Subcutaneous abdominal adipose tissue (tissue), 5 donors: Measurements from ENCODE around the gene TLX1.
A peak's percentile ranks its signal among the peaks of the same experiment; 100 is the strongest.
"Not testable (repeated sequence)": the region's sequence is repeated elsewhere in the genome, so short reads cannot be mapped to it uniquely, and the experiment has no call there.

ENCODE experiments used
- H3K27ac ChIP-seq: one replicate; pipeline ENCODE4 v1.7.0; 2013; ENCODE audit warnings: low read depth, mild to moderate bottlenecking, inconsistent platforms, low read length, moderate library complexity
- H3K27me3 ChIP-seq, 5 donors: one replicate each; pipeline ENCODE4 v1.7.0; 2013; ENCODE audit warnings: low read length in 5 of 5, inconsistent platforms in 1 of 5; ENCODE audit not compliant: control insufficient read depth in 5 of 5, insufficient read depth in 4 of 5
- H3K36me3 ChIP-seq, 5 donors: one replicate each; pipeline ENCODE4 v1.7.0; 2013; ENCODE audit warnings: low read length in 5 of 5; ENCODE audit not compliant: control insufficient read depth in 5 of 5, insufficient read depth in 5 of 5
- H3K4me1 ChIP-seq, 5 donors: one replicate each; pipeline ENCODE4 v1.7.0; 2013; ENCODE audit warnings: low read length in 5 of 5, mild to moderate bottlenecking in 3 of 5, moderate library complexity in 1 of 5; ENCODE audit not compliant: control insufficient read depth in 5 of 5, insufficient read depth in 5 of 5
- H3K4me3 ChIP-seq, 5 donors: one replicate each; pipeline ENCODE4 v1.7.0; 2013; ENCODE audit warnings: low read length in 5 of 5, low read depth in 1 of 5
- H3K9ac ChIP-seq, 5 donors: one replicate each; pipeline ENCODE4 v1.7.0; 2013; ENCODE audit warnings: low read length in 5 of 5, mild to moderate bottlenecking in 4 of 5, moderate library complexity in 3 of 5
- H3K9me3 ChIP-seq, 5 donors: one replicate each; pipeline ENCODE4 v1.7.0; 2013; ENCODE audit warnings: low read length in 5 of 5; ENCODE audit not compliant: control insufficient read depth in 5 of 5
- donor health status: healthy.
- donor health status: healthy.
- donor health status: healthy.
- donor health status: healthy.
- donor health status: healthy.

The TLX1 gene

GRCh38 chr10:101146392-101147251 is 15.5 kb downstream of the TLX1 start:
- no peaks in the 10 kb centered on the region for H3K36me3 ChIP-seq
- peaks cover 6 to 14% (median 7%) of the 10 kb centered on the region in 5 donors for H3K9me3 ChIP-seq
- no peak overlapping the region for H3K4me3 ChIP-seq
- H3K4me1 ChIP-seq: peaks cover 0 to 20% (median 10%) of the 10 kb centered on the region in 5 donors
- peaks cover 33 to 77% (median 66%) of the 10 kb centered on the region in 5 donors for H3K27me3 ChIP-seq
- H3K9ac ChIP-seq: no peak overlapping the region
- H3K27ac ChIP-seq: no peak overlapping the region

DNA sequence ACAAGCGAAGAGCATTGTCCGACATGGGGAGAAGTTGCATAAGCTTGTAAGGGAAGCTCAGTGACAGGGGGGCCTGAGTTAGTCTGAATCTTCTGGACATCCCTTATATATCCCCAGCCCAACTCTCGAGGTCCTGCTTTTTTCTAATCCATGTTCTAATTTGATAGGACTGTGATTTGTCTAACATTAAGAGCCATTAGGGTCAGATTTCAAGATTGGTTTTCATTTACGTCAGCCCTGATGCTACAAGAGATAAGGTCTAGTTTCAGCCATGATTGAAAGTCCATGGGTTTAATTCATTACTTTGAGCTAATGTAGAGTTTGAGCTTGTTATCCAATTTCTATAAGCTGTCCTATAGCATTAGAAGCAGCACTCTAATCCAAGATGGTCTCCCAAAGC is 20.3 kb downstream of the TLX1 start:
- no peaks in the 10 kb centered on the region for H3K36me3 ChIP-seq
- peaks cover 0 to 5% (median 4%) of the 10 kb centered on the region in 5 donors for H3K4me1 ChIP-seq
- no peak overlapping the region for H3K27ac ChIP-seq
- H3K9me3 ChIP-seq: peaks cover 6 to 14% (median 7%) of the 10 kb centered on the region in 5 donors
- no peak overlapping the region for H3K4me3 ChIP-seq
- H3K27me3 ChIP-seq: peaks cover 17 to 57% (median 39%) of the 10 kb centered on the region in 5 donors
- H3K9ac ChIP-seq: no peak overlapping the region

DNA sequence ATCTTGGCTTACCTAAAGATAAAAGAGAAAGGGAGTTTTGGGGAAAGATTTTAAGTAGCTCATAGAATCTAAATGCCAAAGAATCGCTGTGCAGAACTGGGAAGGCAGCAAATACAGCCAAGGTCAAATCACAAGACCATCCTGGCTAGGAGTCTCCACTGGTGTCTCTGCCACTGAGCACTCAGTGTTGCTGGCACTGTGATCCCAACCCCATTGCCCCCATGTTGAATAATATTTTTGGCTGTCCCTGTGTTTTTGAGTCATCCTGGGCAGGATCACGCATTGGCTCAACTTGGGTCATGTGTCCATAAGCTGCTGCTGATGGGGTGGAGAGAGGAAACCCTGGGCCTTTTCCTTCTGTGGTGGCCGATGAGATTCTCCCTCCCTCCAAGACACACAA is 21.2 kb downstream of the TLX1 start:
- H3K27ac ChIP-seq: no peak overlapping the region
- no peaks in the 10 kb centered on the region for H3K4me1 ChIP-seq
- H3K9me3 ChIP-seq: peaks cover 6 to 14% (median 7%) of the 10 kb centered on the region in 5 donors
- H3K9ac ChIP-seq: no peak overlapping the region
- no peak overlapping the region for H3K4me3 ChIP-seq
- H3K36me3 ChIP-seq: no peaks in the 10 kb centered on the region
- H3K27me3 ChIP-seq: peaks cover 7 to 55% (median 31%) of the 10 kb centered on the region in 5 donors

DNA sequence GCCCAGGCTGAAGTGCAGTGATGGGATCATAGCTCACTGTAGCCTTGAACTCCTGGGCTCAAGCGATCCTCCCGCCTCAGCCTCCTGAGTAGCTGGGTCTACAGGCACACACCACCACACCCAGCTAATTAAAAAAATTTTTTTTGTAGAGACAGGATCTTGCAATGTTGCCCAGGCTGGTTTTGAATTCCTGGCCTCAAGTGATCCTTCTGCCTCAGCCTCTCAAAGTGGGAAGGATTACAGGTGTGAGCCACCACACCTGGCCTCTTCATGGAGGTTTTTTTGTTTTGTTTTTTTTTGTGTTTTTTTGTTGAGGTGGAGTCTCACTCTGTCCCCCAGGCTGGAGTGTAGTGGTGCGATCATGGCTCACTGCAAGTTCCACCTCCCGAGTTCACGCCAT is 23.4 kb downstream of the TLX1 start:
- not testable (repeated sequence) for H3K36me3 ChIP-seq, H3K27ac ChIP-seq, H3K9me3 ChIP-seq, H3K9ac ChIP-seq, H3K4me3 ChIP-seq, H3K4me1 ChIP-seq
- H3K27me3 ChIP-seq: peaks cover 7 to 56% (median 26%) of the 10 kb centered on the region in 5 donors

DNA sequence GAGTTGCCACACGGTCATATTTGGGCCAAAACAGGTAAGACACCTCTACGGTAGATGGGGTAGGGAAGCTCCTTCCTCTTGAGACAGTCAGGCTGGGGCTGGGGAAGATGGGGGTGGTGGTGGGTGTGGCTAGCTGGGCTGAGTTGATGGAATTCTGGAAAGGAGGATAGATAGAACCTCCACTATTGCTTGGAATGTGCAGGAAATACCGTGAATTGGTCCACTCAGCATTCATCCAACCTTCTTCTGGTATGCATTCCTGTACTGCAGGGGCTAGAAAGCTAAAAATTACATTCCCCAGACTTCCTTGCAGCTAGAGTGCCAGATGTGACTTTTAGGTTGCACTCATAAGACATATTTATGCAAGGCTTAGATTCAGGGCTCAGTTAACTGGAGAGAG is 24.8 kb downstream of the TLX1 start:
- Histone ChIP-seq H3K4me1 (no peaks in the 10 kb centered on the region), H3K4me3 (no peak overlapping the region), H3K27ac (no peak overlapping the region), H3K27me3 (peaks cover 7 to 66% (median 29%) of the 10 kb centered on the region in 5 donors), H3K36me3 (no peaks in the 10 kb centered on the region), H3K9me3 (no peaks in the 10 kb centered on the region), H3K9ac (no peak overlapping the region)

DNA sequence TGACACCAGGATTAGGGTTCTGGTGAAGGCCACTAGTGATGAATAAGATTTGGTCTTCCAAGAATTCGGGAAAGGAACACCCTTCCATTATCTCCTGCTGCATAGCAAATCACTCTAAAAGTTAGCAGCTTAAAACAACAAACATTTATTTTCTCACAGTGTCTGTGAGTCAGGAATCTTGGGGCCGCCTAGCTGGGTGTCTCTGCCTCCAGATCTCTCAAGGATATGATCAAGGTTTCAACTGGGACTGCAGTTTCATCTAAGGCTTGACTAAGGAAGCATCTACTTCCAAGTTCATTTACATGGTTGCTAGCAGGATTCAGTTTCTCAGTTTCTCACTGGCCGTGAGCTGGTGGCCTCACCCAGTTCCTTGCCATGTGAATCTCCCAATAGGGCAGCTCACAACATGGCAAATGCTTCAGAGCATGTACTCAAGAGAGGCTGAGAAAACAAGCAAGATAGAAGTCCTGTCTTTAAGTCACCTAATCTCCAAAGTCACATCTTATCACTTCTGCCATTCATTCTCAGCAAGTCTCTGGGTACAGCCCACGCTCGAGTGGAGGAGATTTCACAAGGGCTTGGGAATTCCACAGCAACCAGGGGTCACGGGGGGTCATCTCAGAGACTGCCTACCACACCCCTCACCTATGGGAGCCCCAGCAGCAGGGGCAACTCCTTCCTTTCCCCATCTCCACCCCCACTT is 26.8 kb downstream of the TLX1 start:
- no peaks in the 10 kb centered on the region for H3K36me3 ChIP-seq
- no peaks in the 10 kb centered on the region for H3K9me3 ChIP-seq
- H3K9ac ChIP-seq: no peak overlapping the region
- no peak overlapping the region for H3K4me3 ChIP-seq
- peaks cover 0 to 4% (median 4%) of the 10 kb centered on the region in 5 donors for H3K4me1 ChIP-seq
- H3K27ac ChIP-seq: no peak overlapping the region
- H3K27me3 ChIP-seq: peaks cover 12 to 71% (median 41%) of the 10 kb centered on the region in 5 donors

DNA sequence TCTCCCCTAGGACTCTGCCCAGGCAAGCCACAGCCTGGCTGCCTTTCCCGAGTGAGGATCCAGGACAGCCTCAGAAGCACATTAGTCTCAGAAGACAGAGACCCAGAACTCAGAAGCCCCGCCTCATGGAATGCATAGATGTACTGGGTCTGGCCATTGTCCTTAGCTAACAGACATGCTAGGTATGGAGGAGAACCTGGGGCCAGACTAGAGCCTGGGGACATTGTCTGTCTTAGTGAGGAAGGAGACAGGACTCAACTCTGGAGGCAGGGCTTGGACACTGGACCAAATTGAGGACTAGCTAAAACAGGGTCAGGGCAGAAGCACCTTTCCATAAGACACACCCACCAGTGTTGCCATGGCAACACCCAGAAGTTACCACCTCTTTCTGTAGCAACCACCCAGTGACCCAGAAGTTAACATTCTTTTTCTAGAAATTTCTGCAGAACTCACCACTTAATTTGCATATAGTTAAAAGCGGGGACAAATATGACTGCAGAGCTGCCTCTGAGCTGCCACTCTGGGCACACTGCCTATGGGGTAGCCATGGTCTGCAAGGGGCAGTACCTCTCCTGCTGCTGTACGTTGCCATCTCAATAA is 27.5 kb downstream of the TLX1 start:
- Histone ChIP-seq H3K27me3 (peaks cover 13 to 71% (median 43%) of the 10 kb centered on the region in 5 donors), H3K4me1 (peaks cover 0 to 4% (median 4%) of the 10 kb centered on the region in 5 donors), H3K27ac (no peak overlapping the region), H3K9me3 (no peaks in the 10 kb centered on the region), H3K4me3 (no peak overlapping the region), H3K36me3 (no peaks in the 10 kb centered on the region), H3K9ac (no peak overlapping the region)

DNA sequence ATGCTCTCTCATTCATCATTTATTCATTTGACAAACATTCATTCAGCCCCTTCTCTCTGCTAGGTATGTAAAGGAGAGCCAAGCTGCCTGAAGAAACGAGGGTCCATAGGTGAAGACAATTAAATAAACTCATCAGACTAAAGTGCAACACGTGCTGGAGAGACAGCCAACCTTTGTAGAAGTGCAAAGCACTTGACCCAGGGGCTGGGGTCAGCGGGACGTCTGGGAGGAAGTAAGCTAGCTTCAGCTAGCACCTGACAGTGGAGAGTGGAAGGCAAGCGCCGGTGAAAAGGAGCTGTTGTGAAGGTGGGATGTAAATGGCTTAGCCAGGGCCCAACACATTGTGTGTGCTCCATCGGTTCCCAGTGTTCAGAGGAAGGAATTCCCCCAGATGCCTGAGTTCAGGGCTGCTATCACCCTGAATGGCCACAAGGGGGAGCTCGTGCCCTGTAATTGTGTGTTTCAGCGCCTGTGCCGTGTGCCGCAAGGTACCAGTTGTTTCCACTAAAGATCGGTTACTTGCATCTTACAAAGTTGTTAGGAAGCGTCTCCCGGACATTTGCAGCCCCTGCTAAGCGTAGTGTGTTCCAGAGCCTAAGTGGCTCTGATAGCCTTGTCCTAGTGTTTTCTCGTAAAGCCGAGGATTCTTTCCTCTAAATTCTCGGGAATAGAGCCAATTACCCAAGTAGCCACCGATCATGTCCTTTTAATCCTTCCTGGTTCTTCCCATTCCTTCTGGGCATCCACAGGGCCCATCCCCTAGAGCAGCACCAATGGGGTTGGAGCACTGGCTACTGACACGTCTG is 30.6 kb downstream of the TLX1 start:
- Histone ChIP-seq H3K4me3 (peak overlapping the region; percentile 34 to 72 (median 57)), H3K36me3 (no peaks in the 10 kb centered on the region), H3K9ac (peak overlapping the region in 2 of 5 donors; percentile 9 to 53), H3K9me3 (no peaks in the 10 kb centered on the region), H3K4me1 (peaks cover 0 to 4% (median 4%) of the 10 kb centered on the region in 5 donors), H3K27me3 (peaks cover 18 to 66% (median 37%) of the 10 kb centered on the region in 5 donors), H3K27ac (no peak overlapping the region)

DNA sequence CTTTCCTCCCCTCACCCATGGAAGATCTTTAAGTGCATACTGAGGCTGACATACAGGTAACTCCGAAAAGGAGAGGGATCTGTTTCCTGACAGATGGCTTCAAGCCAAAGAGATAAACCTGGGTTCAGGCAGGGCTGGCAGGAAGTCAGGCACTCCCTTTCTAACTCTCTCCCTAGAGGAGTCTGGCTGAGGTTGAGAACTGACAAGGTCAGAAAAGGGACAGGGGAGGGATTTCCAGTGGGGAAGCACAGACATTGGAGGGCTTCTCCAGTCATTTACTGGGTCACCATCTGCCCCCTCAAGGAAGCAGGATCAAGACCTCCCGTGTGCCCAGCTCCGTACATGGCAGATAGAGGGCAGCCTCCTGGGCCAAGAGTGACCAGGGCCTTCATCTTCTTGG is 31.6 kb downstream of the TLX1 start:
- Histone ChIP-seq H3K27me3 (peaks cover 22 to 64% (median 37%) of the 10 kb centered on the region in 5 donors), H3K9ac (no peak overlapping the region)

More for the DNA sequence above, 31.6 kb downstream of the TLX1 start:
- H3K36me3 ChIP-seq: no peaks in the 10 kb centered on the region
- no peak overlapping the region for H3K27ac ChIP-seq
- H3K4me1 ChIP-seq: peaks cover 0 to 4% (median 4%) of the 10 kb centered on the region in 5 donors
- no peaks in the 10 kb centered on the region for H3K9me3 ChIP-seq
- H3K4me3 ChIP-seq: no peak overlapping the region
